ENCODE results near the gene FRK.

Gene FRK

DNA sequence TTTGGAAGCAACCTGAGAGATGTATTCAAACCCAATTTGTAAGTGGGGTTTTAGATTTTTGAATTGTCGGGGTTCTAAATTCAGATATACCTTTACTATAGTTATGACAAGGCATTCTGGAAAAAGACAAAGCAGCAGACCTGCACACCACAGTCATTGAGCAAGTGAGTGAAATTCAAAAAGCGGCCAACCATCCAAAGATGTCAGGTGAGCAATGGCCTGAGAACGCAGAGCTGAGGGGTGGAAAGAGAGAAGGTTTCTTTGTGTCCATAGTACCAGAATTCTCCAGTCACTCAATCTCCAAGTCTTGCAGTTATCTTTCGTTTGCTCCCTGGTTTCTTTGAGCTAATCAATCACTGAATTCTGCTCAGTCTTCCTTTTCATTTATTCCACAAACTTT is 1.8 kb upstream of the FRK start:
- TF ChIP-seq, protein P1, sequence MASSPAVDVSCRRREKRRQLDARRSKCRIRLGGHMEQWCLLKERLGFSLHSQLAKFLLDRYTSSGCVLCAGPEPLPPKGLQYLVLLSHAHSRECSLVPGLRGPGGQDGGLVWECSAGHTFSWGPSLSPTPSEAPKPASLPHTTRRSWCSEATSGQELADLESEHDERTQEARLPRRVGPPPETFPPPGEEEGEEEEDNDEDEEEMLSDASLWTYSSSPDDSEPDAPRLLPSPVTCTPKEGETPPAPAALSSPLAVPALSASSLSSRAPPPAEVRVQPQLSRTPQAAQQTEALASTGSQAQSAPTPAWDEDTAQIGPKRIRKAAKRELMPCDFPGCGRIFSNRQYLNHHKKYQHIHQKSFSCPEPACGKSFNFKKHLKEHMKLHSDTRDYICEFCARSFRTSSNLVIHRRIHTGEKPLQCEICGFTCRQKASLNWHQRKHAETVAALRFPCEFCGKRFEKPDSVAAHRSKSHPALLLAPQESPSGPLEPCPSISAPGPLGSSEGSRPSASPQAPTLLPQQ (tag by site-specific recombination; IDR thresholded peaks at IDR 0.05): no peak
- no peak for TF ChIP-seq KLF10 (tag by site-specific recombination; IDR thresholded peaks at IDR 0.05)
- H3K27ac ChIP-seq (ENCODE audit: extremely low read depth, low read depth, low read length): no peak overlapping the region
- ChIA-PET POLR2A (no interaction called here), CTCF (interaction anchor here (0.8 to 0.9 kb wide), 3 partner anchors 9 to 50 kb away, joined by 3 to 4 read pairs (median 4); no protein-coding TSS in a partner anchor)
- H3K36me3 ChIP-seq (ENCODE audit: control insufficient read depth in 2 of 2, insufficient read depth in 1 of 2, low read length in 2 of 2): no peaks in the 10 kb centered on the region
- no peak overlapping the region for H3K4me3 ChIP-seq (ENCODE audit: low read depth, low read length)
- no peaks in the 10 kb centered on the region for H3K9me3 ChIP-seq (ENCODE audit: control insufficient read depth, insufficient read depth, low read depth, low read length)
- H3K4me1 ChIP-seq (ENCODE audit: control insufficient read depth, insufficient read depth, low read length): no peaks in the 10 kb centered on the region

- no peaks in the 10 kb centered on the region for H3K9me3 ChIP-seq (ENCODE audit: control insufficient read depth, insufficient read depth, low read depth, low read length)
- H3K4me1 ChIP-seq (ENCODE audit: control insufficient read depth, insufficient read depth, low read length): no peaks in the 10 kb centered on the region
- H3K4me3 ChIP-seq (ENCODE audit: low read depth, low read length): peak overlapping the region; percentile 27
- ChIA-PET POLR2A (interaction anchor here (1.1 to 1.2 kb wide), 2 partner anchors 41 to 221 kb away, joined by 3 to 6 read pairs; partner anchors contain the start of gene NT5DC1), CTCF (interaction anchor here (0.6 to 1.7 kb wide), 8 partner anchors 10 to 52 kb away, joined by 3 to 6 read pairs (median 4); no protein-coding TSS in a partner anchor)
- H3K36me3 ChIP-seq (ENCODE audit: control insufficient read depth in 2 of 2, insufficient read depth in 1 of 2, low read length in 2 of 2): no peaks in the 10 kb centered on the region
- H3K27ac ChIP-seq (ENCODE audit: extremely low read depth, low read depth, low read length): no peak overlapping the region
- TF ChIP-seq EGR2 (tag by site-specific recombination; IDR thresholded peaks at IDR 0.05; ENCODE audit: low read depth) (peak; percentile 56; the same call in 1 of the 2 replicates), ZNF10 (tag by site-specific recombination; IDR thresholded peaks at IDR 0.05) (no peak), PRDM4 (tag by site-specific recombination; IDR thresholded peaks at IDR 0.05) (no peak), ZNF510 (tag by site-specific recombination; IDR thresholded peaks at IDR 0.05; ENCODE audit: insufficient replicate concordance) (no peak), ZNF354C (tag by site-specific recombination; IDR thresholded peaks at IDR 0.05; ENCODE audit: borderline replicate concordance, low read depth) (no peak), WT1 (tag by site-specific recombination; IDR thresholded peaks at IDR 0.05) (no peak), KLF10 (tag by site-specific recombination; IDR thresholded peaks at IDR 0.05) (no peak), ZFP37 (tag by site-specific recombination; IDR thresholded peaks at IDR 0.05) (no peak), KLF9 (tag by site-specific recombination; IDR thresholded peaks at IDR 0.05; ENCODE audit: low read depth) (no peak), ZBTB20 (tag by site-specific recombination; IDR thresholded peaks at IDR 0.05) (no peak), ZNF114 (tag by site-specific recombination; IDR thresholded peaks at IDR 0.05) (no peak), ZFHX2 (tag by site-specific recombination; conservative IDR thresholded peaks at IDR 0.05) (peak; percentile 64), TRIM28 (IDR thresholded peaks at IDR 0.05; ENCODE audit: borderline replicate concordance, low read length) (0 out of 2 replicates have a peak, but pooled peaks have one; percentile 4), ZNF23 (tag by site-specific recombination; IDR thresholded peaks at IDR 0.05; ENCODE audit: borderline replicate concordance) (no peak), ATF2 (tag by site-specific recombination; IDR thresholded peaks at IDR 0.05; ENCODE audit: low read depth) (no peak), FEZF1 (tag by site-specific recombination; IDR thresholded peaks at IDR 0.05) (no peak), ZNF560 (tag by site-specific recombination; IDR thresholded peaks at IDR 0.05; ENCODE audit: borderline replicate concordance) (no peak)
- TF ChIP-seq, protein P2, sequence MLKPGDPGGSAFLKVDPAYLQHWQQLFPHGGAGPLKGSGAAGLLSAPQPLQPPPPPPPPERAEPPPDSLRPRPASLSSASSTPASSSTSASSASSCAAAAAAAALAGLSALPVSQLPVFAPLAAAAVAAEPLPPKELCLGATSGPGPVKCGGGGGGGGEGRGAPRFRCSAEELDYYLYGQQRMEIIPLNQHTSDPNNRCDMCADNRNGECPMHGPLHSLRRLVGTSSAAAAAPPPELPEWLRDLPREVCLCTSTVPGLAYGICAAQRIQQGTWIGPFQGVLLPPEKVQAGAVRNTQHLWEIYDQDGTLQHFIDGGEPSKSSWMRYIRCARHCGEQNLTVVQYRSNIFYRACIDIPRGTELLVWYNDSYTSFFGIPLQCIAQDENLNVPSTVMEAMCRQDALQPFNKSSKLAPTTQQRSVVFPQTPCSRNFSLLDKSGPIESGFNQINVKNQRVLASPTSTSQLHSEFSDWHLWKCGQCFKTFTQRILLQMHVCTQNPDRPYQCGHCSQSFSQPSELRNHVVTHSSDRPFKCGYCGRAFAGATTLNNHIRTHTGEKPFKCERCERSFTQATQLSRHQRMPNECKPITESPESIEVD (tag by site-specific recombination; IDR thresholded peaks at IDR 0.05): peak; percentile 49; the same call in 1 of the 2 replicates
- TF ChIP-seq, protein P3, sequence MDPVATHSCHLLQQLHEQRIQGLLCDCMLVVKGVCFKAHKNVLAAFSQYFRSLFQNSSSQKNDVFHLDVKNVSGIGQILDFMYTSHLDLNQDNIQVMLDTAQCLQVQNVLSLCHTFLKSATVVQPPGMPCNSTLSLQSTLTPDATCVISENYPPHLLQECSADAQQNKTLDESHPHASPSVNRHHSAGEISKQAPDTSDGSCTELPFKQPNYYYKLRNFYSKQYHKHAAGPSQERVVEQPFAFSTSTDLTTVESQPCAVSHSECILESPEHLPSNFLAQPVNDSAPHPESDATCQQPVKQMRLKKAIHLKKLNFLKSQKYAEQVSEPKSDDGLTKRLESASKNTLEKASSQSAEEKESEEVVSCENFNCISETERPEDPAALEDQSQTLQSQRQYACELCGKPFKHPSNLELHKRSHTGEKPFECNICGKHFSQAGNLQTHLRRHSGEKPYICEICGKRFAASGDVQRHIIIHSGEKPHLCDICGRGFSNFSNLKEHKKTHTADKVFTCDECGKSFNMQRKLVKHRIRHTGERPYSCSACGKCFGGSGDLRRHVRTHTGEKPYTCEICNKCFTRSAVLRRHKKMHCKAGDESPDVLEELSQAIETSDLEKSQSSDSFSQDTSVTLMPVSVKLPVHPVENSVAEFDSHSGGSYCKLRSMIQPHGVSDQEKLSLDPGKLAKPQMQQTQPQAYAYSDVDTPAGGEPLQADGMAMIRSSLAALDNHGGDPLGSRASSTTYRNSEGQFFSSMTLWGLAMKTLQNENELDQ (tag by site-specific recombination; IDR thresholded peaks at IDR 0.05; ENCODE audit: low read depth): no peak
- TF ChIP-seq, protein P1 (tag by site-specific recombination; IDR thresholded peaks at IDR 0.05): no peak
Measured at GRCh38 chr6:116059713-116060571, 749 bp downstream of the FRK start.

Data from HEK293 (cell line).